ENCODE data around the gene SERPINB7. TPM values are rescaled to one million over a fixed set of nuclear protein-coding genes. Genes with fewer than 3 reads are reported as not detected.

SERPINB7 gene
- total and polyA plus RNA-seq, 2 donors, result not detected

DNA sequence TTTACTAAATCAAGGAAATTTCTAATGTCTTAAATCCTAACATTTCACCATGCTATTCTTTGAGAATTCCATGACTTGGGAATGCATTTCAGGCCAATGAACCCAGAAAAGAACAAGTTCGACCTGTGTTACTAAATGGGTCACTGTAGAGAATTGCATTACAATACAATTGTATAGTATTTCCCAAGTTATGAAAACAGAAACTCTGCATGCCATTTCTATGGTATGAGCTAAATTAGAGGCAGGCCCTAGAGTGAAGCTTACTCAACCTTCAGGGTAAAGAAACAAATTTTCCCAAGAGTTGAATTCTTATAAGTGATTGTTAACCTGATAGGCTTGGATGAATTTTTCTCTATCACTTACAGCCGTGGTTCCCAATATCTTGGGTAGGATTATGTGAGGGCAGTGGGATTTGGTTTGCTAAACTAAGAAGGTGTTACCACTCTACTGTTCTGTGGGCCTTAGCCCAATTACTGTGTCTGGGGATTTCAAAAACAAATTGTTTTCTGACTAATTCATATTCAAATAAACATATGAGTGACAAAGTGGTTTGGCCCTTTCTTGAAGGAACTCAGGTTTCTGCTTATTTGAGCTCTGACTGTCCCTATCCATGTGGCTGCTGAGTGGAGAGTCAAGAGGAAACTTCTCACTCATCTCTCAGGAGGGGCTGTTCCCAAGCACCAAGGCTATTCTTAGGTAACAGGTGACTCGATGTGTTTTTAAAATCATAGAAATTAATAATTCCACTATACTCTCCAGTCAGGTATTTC lies 11.2 kb upstream of the SERPINB7 start:
- WGBS, result 88% methylated on average over 3 of the region's 3 CpGs
- Histone ChIP-seq H3K4me3 (ENCODE audit: low read depth, low read length) (no peak overlapping the region), H3K4me1 (ENCODE audit: insufficient read depth) (no peaks in the 10 kb centered on the region), H3K36me3 (ENCODE audit: insufficient read depth) (no peaks in the 10 kb centered on the region), H3K27ac (ENCODE audit: low read depth) (no peak overlapping the region)
- DNase-seq (ENCODE audit: extremely low spot score), result no peak

DNA sequence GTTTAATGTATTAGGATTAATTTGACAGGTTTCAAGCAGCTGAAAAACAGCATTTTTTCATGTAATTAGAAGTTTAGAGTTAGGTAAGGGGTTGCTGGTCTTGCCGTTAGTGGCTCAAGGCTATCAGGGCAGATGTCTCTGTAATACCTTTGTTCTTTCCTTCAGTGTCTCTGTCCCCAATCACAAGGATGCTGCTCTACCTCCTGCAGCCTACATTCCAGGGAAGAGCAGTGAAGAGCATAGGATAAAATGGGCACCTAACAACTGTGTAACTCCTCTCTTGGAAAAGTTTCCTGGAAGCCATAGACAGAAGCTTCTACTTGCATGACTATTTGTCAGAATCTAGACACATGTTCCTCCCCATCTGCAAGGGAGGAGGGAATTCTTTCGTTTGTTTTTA lies 9.4 kb upstream of the SERPINB7 start:
- H3K27ac ChIP-seq (ENCODE audit: low read depth), result no peak overlapping the region
- 78% methylated on average over 2 of the region's 2 CpGs for WGBS
- no peaks in the 10 kb centered on the region for H3K36me3 ChIP-seq (ENCODE audit: insufficient read depth)
- no peaks in the 10 kb centered on the region for H3K4me1 ChIP-seq (ENCODE audit: insufficient read depth)
- DNase-seq (ENCODE audit: extremely low spot score), result no peak
- H3K4me3 ChIP-seq (ENCODE audit: low read depth, low read length), result no peak overlapping the region

DNA sequence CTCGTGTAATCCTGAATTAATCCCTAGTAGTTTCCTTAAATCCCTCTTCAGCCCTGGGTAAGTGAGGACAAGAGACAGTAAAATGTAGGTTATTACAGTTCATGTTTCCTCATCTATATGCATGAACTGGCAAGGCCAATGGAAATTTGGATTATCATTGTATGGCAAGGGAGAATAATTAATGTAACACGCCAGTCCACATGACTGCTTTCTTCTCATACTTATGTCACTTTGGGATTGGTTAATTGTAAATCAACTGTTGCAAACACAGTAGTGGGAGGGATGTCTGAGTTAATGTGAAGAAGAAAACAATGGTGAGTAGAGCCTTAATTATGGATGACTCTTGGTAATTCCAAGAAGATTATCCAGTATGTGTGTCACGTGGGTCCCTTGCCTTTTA lies 1.7 kb upstream of the SERPINB7 start:
- WGBS, result 85% methylated on average over 3 of the region's 3 CpGs
- H3K36me3 ChIP-seq (ENCODE audit: insufficient read depth), result no peaks in the 10 kb centered on the region
- no peak for DNase-seq (ENCODE audit: extremely low spot score)
- H3K4me1 ChIP-seq (ENCODE audit: insufficient read depth), result no peaks in the 10 kb centered on the region
- no peak overlapping the region for H3K4me3 ChIP-seq (ENCODE audit: low read depth, low read length)
- H3K27ac ChIP-seq (ENCODE audit: low read depth), result no peak overlapping the region

DNA sequence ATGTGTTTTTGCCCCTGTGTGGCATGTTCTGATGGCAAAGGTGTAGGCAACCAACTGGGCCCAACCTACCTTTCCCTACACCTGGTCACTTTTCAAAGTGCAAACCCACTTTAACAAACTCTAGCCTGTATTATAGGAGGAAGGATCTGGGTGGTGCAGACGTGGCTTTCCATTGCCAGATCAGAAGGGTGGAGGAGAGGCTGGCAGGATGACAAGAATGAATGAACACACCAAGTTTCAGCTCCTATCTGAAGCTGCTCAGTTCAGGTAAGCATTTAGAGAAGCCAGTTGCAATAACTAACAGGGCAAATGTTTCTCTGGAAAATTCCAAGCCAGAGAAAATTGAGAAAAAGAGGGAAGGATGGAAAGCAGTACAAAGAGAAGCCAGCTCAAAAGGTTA lies 707 bp upstream of the SERPINB7 start:
- 66% methylated on average over 1 of the region's 1 CpG for WGBS
- H3K36me3 ChIP-seq (ENCODE audit: insufficient read depth), result no peaks in the 10 kb centered on the region
- H3K27ac ChIP-seq (ENCODE audit: low read depth), result no peak overlapping the region
- no peak for DNase-seq (ENCODE audit: extremely low spot score)
- H3K4me1 ChIP-seq (ENCODE audit: insufficient read depth), result no peaks in the 10 kb centered on the region
- H3K4me3 ChIP-seq (ENCODE audit: low read depth, low read length), result no peak overlapping the region

DNA sequence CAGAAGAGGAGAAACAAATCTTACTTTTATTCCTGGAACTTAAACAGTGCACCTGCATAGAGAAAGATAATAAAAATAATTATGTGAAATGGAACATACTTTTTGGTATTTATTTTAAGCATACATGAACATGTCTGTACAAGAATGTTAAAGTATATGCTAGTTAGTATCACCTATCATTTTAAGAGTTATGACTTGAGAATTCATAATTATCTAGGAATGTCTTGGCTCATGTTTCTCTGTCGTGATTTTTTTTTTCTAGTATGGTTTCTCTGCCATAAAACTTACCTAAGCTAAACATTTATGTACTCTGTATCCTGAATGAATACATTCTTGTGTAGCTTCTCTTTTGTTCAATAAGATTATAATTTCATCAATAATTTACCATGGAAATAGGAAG lies 4.2 kb downstream of the SERPINB7 start:
- WGBS, result 37% methylated on average over 1 of the region's 1 CpG
- no peaks in the 10 kb centered on the region for H3K36me3 ChIP-seq (ENCODE audit: insufficient read depth)

DNA sequence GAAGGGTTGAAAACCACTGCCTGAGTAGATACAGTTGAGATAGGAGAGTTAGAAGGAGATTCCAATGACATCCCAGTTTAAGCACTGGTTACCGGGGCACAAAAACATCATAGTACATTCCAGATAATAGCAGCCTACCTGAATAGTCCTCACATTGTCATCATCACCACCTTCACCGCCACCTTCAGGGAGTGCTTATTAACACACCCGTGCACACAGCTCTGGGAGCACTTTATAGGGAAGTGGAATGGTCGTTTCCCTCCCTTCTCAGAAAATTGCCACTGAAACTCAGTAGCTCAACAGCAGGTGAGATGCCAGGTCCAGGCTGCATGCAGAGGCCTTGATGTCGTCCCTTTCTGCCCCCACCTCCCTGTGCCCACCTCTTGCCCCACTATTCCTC lies 8.2 kb downstream of the SERPINB7 start:
- WGBS, result 74% methylated on average over 5 of the region's 5 CpGs
- no peak overlapping the region for H3K27ac ChIP-seq (ENCODE audit: low read depth)
- no peak overlapping the region for H3K4me3 ChIP-seq (ENCODE audit: low read depth, low read length)
- H3K36me3 ChIP-seq (ENCODE audit: insufficient read depth), result no peaks in the 10 kb centered on the region
- DNase-seq (ENCODE audit: extremely low spot score), result no peak
- H3K4me1 ChIP-seq (ENCODE audit: insufficient read depth), result no peaks in the 10 kb centered on the region

More for the DNA sequence above, 4.2 kb downstream of the SERPINB7 start:
- Histone ChIP-seq H3K27ac (ENCODE audit: low read depth) (no peak overlapping the region), H3K4me3 (ENCODE audit: low read depth, low read length) (no peak overlapping the region), H3K4me1 (ENCODE audit: insufficient read depth) (no peaks in the 10 kb centered on the region)
- DNase-seq (ENCODE audit: extremely low spot score), result no peak

DNA sequence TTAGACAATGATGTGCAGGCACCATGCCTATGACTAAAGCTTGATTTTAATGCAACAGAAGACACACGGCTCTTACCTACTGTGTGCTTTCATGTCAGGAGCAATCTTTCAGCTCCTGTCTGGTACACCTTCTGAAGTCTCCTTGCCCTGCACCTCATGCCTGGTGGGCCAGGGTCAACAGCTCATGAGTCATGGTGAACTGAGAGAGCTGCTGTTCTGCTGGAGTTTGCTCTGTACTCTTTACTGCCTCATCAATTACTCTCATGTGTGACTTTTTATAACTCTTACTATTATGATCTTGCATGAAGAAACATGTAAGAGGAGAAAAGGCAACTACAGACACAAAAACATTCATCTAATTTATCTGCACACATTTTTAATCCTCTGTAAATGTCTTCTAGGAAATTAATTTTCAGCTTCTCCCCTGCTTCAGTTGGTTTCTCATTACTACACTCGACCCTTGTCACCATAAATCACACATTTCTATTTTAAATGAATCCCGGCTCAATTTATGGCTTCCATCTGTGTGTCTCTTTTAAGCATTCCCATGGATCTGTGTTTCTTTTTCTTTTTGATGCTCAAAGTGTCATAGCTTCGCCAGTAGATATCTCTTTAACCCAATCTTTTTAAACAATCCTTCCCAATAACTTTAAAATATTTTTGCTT lies 9.7 kb downstream of the SERPINB7 start:
- DNase-seq (ENCODE audit: extremely low spot score), result peak; percentile 5
- Histone ChIP-seq H3K36me3 (ENCODE audit: insufficient read depth) (no peaks in the 10 kb centered on the region), H3K4me3 (ENCODE audit: low read depth, low read length) (no peak overlapping the region), H3K4me1 (ENCODE audit: insufficient read depth) (no peaks in the 10 kb centered on the region), H3K27ac (ENCODE audit: low read depth) (no peak overlapping the region)
- 45% methylated on average over 4 of the region's 4 CpGs for WGBS

DNA sequence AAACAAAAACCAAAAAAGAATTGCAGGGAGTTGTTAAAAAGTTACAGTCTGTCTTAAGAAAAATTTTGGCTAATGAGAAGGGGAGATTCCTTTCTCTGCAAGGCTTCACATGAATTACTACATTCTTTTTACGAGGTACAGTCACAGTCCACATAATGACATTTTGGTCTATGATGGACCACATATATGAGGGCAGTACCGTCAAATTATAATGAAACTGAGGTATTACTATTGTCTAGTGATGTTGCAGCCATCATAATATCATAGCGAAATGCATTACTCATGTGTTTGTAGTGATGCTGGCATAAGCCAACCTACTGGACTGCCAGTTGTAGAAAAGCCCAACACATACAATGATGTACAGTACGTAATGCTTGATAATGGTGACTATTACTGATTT lies 12.5 kb downstream of the SERPINB7 start:
- no peak for DNase-seq (ENCODE audit: extremely low spot score)
- Histone ChIP-seq H3K4me1 (ENCODE audit: insufficient read depth) (no peaks in the 10 kb centered on the region), H3K36me3 (ENCODE audit: insufficient read depth) (no peaks in the 10 kb centered on the region), H3K4me3 (ENCODE audit: low read depth, low read length) (no peak overlapping the region), H3K27ac (ENCODE audit: low read depth) (no peak overlapping the region)
- WGBS, result 85% methylated on average over 4 of the region's 4 CpGs

DNA sequence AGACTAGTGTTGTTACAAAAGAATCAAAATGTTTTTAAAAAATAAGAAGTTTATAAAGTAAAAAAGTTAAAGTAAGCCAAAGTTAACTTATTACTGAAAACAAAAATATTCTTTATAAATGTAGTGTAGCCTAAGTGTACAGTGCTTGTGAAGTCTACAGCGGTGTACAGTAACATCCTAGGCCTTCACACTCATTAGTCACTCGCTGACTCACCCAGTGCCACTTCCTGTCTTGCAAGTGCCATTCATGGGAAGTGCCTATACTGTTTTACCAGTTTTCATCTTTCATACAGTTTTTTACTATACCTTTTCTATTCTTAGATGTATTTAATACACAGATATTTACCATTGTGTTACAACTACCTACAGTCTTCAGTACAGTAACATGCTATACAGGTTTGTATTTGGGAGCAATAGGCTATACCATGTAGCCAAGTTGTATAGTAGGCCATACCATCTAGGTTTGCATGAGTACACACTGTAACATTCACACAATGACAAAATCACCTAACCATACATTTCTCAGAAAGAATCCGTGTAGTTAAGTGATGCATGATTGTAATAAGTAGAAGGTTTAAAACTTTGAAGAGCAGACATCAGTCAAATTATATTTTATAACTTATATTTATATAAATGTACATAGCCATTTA lies 13.4 kb downstream of the SERPINB7 start:
- Histone ChIP-seq H3K36me3 (ENCODE audit: insufficient read depth) (no peaks in the 10 kb centered on the region), H3K27ac (ENCODE audit: low read depth) (no peak overlapping the region), H3K4me1 (ENCODE audit: insufficient read depth) (no peaks in the 10 kb centered on the region), H3K4me3 (ENCODE audit: low read depth, low read length) (no peak overlapping the region)
- 87% methylated on average over 3 of the region's 3 CpGs for WGBS
- no peak for DNase-seq (ENCODE audit: extremely low spot score)

DNA sequence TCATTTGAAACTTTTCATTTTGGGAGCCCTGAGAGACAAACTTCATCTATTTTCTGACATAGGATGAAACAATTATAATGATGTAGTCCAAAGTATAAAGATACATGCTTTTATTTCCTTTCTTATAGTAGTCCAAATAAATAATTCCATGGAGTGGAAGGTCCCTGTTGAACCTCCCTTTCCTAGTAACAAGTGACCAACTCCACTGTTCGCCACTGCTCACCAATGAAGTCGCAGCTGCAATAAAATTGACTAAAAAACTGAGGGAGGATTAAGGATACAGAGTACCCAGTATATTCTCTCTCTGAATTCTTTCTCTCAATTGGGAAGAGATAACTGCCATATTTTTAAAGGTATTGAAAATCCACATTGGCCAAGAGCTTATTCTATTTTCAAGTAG lies 14.1 kb downstream of the SERPINB7 start:
- no peak overlapping the region for H3K4me3 ChIP-seq (ENCODE audit: low read depth, low read length)
- H3K27ac ChIP-seq (ENCODE audit: low read depth), result no peak overlapping the region
- WGBS, result 92% methylated on average over 2 of the region's 2 CpGs
- DNase-seq (ENCODE audit: extremely low spot score), result no peak
- no peaks in the 10 kb centered on the region for H3K4me1 ChIP-seq (ENCODE audit: insufficient read depth)
- H3K36me3 ChIP-seq (ENCODE audit: insufficient read depth), result no peaks in the 10 kb centered on the region

DNA sequence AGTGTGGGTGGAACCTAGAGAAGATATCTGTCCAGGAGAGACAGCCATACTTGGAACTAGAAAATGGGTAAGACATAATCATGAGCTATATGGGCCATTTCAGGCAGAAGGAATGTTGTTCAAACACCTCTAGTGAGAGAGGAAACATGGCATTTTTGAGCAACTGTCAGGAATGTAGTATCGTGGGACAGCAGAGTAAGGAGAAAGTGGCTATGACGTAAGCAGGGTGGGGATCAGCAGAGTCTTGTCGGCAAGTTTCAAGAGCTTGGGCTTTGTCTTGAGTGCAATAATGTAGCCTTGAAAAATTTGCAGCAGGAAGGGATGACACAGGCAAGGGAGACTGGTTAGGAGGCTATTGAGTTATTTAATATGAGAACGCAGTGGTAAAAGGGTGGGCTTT lies 20.4 kb downstream of the SERPINB7 start:
- no peak for DNase-seq (ENCODE audit: extremely low spot score)
- Histone ChIP-seq H3K4me1 (ENCODE audit: insufficient read depth) (no peaks in the 10 kb centered on the region), H3K36me3 (ENCODE audit: insufficient read depth) (no peaks in the 10 kb centered on the region), H3K27ac (ENCODE audit: low read depth) (no peak overlapping the region), H3K4me3 (ENCODE audit: low read depth, low read length) (no peak overlapping the region)
- WGBS, result 79% methylated on average over 4 of the region's 4 CpGs

DNA sequence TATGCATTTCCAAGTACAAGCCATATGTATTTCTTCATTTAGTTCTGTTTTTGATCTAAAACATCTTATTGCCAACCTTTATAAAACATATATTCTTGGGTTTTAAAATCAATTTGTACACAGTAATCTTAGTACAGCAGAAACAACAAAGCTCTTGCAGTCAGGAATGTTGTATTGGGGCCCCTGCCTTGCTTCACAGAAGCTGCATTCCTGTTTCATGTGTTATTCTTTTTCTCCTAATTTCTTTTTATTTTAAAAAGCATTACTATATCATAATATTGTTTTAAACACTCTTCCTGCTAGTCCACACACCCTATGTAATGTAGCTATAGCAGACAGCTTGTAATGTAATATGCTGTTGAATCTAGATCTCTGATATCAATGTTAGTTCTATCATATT lies 24.0 kb downstream of the SERPINB7 start:
- DNase-seq (ENCODE audit: extremely low spot score), result no peak
- Histone ChIP-seq H3K36me3 (ENCODE audit: insufficient read depth) (no peaks in the 10 kb centered on the region), H3K27ac (ENCODE audit: low read depth) (no peak overlapping the region), H3K4me3 (ENCODE audit: low read depth, low read length) (no peak overlapping the region), H3K4me1 (ENCODE audit: insufficient read depth) (no peaks in the 10 kb centered on the region)

DNA sequence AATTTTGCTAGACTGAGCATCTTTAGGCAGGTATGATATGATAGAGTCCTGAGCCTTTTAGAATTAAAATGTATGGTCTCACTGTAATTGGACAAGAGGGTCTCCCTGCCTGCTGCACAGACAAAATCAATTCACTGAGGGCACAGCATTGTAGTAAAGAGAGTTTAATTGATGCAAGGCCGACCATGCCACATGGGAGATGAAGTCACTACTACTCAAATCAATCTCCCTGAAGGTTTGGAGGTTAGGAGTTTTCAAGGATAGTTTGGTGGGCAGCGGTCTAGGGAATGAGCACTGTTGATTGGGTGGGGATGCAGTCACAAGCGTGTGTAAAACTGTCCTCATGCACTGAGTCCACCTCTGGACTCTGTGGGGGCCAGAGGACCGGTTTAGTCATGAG lies 26.1 kb downstream of the SERPINB7 start:
- 84% methylated on average over 4 of the region's 4 CpGs for WGBS

DNA sequence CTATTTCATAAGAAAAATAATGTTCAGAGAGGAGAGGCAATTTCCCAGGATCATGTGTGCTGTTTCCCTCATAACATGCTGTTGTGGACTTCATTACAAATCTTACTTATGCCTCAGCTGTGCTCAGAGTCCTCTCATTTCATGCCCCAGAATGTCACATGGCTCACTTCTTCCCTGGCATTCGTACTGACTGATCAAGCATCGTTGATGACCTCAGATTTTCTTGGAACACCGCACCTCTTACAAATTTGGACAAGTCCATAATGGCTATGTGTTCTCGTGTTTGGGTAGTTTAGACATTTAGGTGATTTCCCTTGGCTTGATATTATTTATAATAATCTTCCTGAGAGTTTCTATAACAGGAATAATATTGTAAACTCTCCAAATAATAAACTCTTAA lies 32.9 kb downstream of the SERPINB7 start:
- 32% methylated on average over 4 of the region's 4 CpGs for WGBS
- no peak for DNase-seq (ENCODE audit: extremely low spot score)
- no peaks in the 10 kb centered on the region for H3K4me1 ChIP-seq (ENCODE audit: insufficient read depth)
- H3K36me3 ChIP-seq (ENCODE audit: insufficient read depth), result no peaks in the 10 kb centered on the region
- H3K27ac ChIP-seq (ENCODE audit: low read depth), result no peak overlapping the region
- no peak overlapping the region for H3K4me3 ChIP-seq (ENCODE audit: low read depth, low read length)

More for the DNA sequence above, 26.1 kb downstream of the SERPINB7 start:
- no peak for DNase-seq (ENCODE audit: extremely low spot score)
- Histone ChIP-seq H3K36me3 (ENCODE audit: insufficient read depth) (no peaks in the 10 kb centered on the region), H3K27ac (ENCODE audit: low read depth) (no peak overlapping the region), H3K4me1 (ENCODE audit: insufficient read depth) (no peaks in the 10 kb centered on the region), H3K4me3 (ENCODE audit: low read depth, low read length) (no peak overlapping the region)

Data from urinary bladder (tissue), 4 donors.